HCT116 (cell line): ENCODE results near the gene PRRG1. TPM values are rescaled to one million over a fixed set of nuclear protein-coding genes. Genes with fewer than 3 reads are reported as not detected.

Source experiments
- ATAC-seq: fragments of 200-7000 bp; cut with Tn5 transposase; 2 replicates; pipeline ENCODE4 v1.9.1; 2020; ENCODE audit warnings: mild to moderate bottlenecking, moderate library complexity
- BruUV-seq: library from RNA; stranded (reverse); fragments of 400-500 nt; replicated peaks from 2 replicates; lab custom pipeline; 2021; lab: Mats Ljungman, UMichigan
- CTCF ChIA-PET: fragments of 300-600 bp; sonication (Branson Sonifier 250); formaldehyde crosslinking; loops from one replicate; lab custom pipeline; 2021; ENCODE audit warnings: antibody characterized with exemption; lab: Charles Lee
- POLR2A ChIA-PET: fragments of 300-600, 350-600 bp; sonication (Branson Sonifier 250); formaldehyde crosslinking; loops from one replicate; lab custom pipeline; 2021; ENCODE audit warnings: antibody characterized with exemption; lab: Charles Lee
- RAD21 ChIA-PET, 2 experiments: fragments of 300-600 bp; sonication (Branson Sonifier 250); formaldehyde crosslinking; loops; one replicate each; lab custom pipeline; 2023; ENCODE audit warnings: low total read pairs in 2 of 2; ENCODE audit not compliant: uncharacterized antibody in 2 of 2, unreplicated experiment in 2 of 2, low non-redundant PET in 1 of 2; lab: Charles Lee
- DNase-seq: peaks from one replicate; pipeline ENCODE4 v3.0.0-alpha.2; 2010; ENCODE audit warnings: low read depth, low spot score
- H2AFZ ChIP-seq: fragments of 200-600 bp; shearing (Covaris generic), sonication (generic); 2 replicates; pipeline ENCODE4 v1.6.1; 2017; ENCODE audit warnings: low read depth, mixed run types, mixed read lengths, antibody characterized with exemption, low read length; ENCODE audit not compliant: poor library complexity, severe bottlenecking
- H3K27ac ChIP-seq: 2 replicates; pipeline ENCODE4 v1.5.1; 2012; ENCODE audit warnings: low read depth, low read length
- H3K27me3 ChIP-seq: fragments of 200-600 bp; sonication (generic); 2 replicates; pipeline ENCODE4 v1.6.1; 2016; ENCODE audit warnings: mixed run types, low read length, mixed read lengths; ENCODE audit not compliant: insufficient read depth
- H3K36me3 ChIP-seq, 2 experiments: fragments of 200-500 bp in 1 of 2; fragments of 200-600 bp in 1 of 2; sonication (Bioruptor generic) in 1 of 2; sonication (generic) in 1 of 2; 2 replicates each; pipeline versions ENCODE4 v1.5.1 to v1.6.1; 2014 to 2016; ENCODE audit warnings: low read length in 2 of 2, inconsistent platforms in 1 of 2, mixed read lengths in 1 of 2, mixed run types in 1 of 2; ENCODE audit not compliant: insufficient read depth in 2 of 2, control insufficient read depth in 1 of 2
- H3K4me1 ChIP-seq, 2 experiments: fragments of 200-600 bp in 1 of 2; sonication (generic) in 1 of 2; 2 replicates each; pipeline versions ENCODE4 v1.5.1 to v1.6.1; 2012 to 2017; ENCODE audit warnings: low read length in 2 of 2, inconsistent platforms in 1 of 2, mild to moderate bottlenecking in 1 of 2, mixed read lengths in 1 of 2, mixed run types in 1 of 2, moderate library complexity in 1 of 2; ENCODE audit not compliant: insufficient read depth in 2 of 2, control insufficient read depth in 1 of 2
- H3K4me2 ChIP-seq: fragments of 200-600 bp; sonication (generic); 2 replicates; pipeline ENCODE4 v1.6.1; 2017; ENCODE audit warnings: mixed run types, low read length, mixed read lengths
- H3K4me3 ChIP-seq, 2 experiments: fragments of 200-600 bp in 1 of 2; sonication (generic) in 1 of 2; replicated peaks in 1 of 2; 2 replicates each; pipeline ENCODE4 v1.5.1; 2011 to 2016; ENCODE audit warnings: low read length in 2 of 2, control low read depth in 1 of 2, low read depth in 1 of 2, mild to moderate bottlenecking in 1 of 2, mixed read lengths in 1 of 2, mixed run types in 1 of 2
- H3K79me2 ChIP-seq: fragments of 200-600 bp; sonication (generic); 2 replicates; pipeline ENCODE4 v1.6.1; 2017; ENCODE audit warnings: mild to moderate bottlenecking, mixed run types, low read length, moderate library complexity, mixed read lengths; ENCODE audit not compliant: insufficient read depth
- H3K9ac ChIP-seq: fragments of 200-600 bp; sonication (generic); 2 replicates; pipeline ENCODE4 v1.6.1; 2016; ENCODE audit warnings: low read length, mixed read lengths
- H3K9me2 ChIP-seq: fragments of 200-600 bp; sonication (generic), shearing (Covaris generic); 2 replicates; pipeline ENCODE4 v1.6.1; 2017; ENCODE audit warnings: mixed run types, mild to moderate bottlenecking, moderate library complexity; ENCODE audit not compliant: insufficient read depth
- H3K9me3 ChIP-seq, 2 experiments: fragments of 200-500 bp in 1 of 2; fragments of 200-600 bp in 1 of 2; sonication (Bioruptor generic) in 1 of 2; sonication (generic) in 1 of 2; 2 replicates each; pipeline ENCODE4 v1.6.1; 2014 to 2017; ENCODE audit warnings: low read length in 2 of 2, mixed read lengths in 2 of 2, inconsistent platforms in 1 of 2, low read depth in 1 of 2, mild to moderate bottlenecking in 1 of 2, mixed run types in 1 of 2, moderate library complexity in 1 of 2; ENCODE audit not compliant: control insufficient read depth in 1 of 2, insufficient read depth in 1 of 2
- H4K20me1 ChIP-seq: fragments of 200-600 bp; sonication (generic), shearing (Covaris generic); 2 replicates; pipeline ENCODE4 v1.6.1; 2017; ENCODE audit warnings: mixed run types, mild to moderate bottlenecking, moderate library complexity; ENCODE audit not compliant: insufficient read depth
- CEBPB ChIP-seq: IDR thresholded peaks from 2 replicates; pipeline ENCODE4 v1.6.1; 2012; ENCODE audit warnings: low read depth
- EGR1 ChIP-seq: IDR thresholded peaks from 2 replicates; pipeline ENCODE4 v1.6.1; 2012; ENCODE audit warnings: low read depth
- ELF1 ChIP-seq: IDR thresholded peaks from 2 replicates; pipeline ENCODE4 v1.6.1; 2012; ENCODE audit warnings: low read depth, borderline replicate concordance
- EZH2 ChIP-seq: fragments of 200-600 bp; sonication (generic); IDR thresholded peaks from 2 replicates; pipeline ENCODE4 v1.6.1; 2017; ENCODE audit warnings: antibody characterized with exemption, mixed run types
- FOSL1 ChIP-seq: IDR thresholded peaks from 2 replicates; pipeline ENCODE4 v1.6.1; 2012; ENCODE audit warnings: low read depth
- JUND ChIP-seq: IDR thresholded peaks from 2 replicates; pipeline ENCODE4 v1.6.1; 2012
- POLR2A ChIP-seq: IDR thresholded peaks from 2 replicates; pipeline ENCODE4 v1.7.0; 2011; ENCODE audit warnings: borderline replicate concordance; ENCODE audit not compliant: insufficient read depth, insufficient read length; ENCODE audit errors: extremely low read depth
- SIN3A ChIP-seq: IDR thresholded peaks from 2 replicates; pipeline ENCODE4 v1.6.1; 2012; ENCODE audit warnings: low read depth
- SP1 ChIP-seq: IDR thresholded peaks from 2 replicates; pipeline ENCODE4 v1.6.1; 2012; ENCODE audit warnings: low read depth
- SRF ChIP-seq: IDR thresholded peaks from 2 replicates; pipeline ENCODE4 v1.6.1; 2012; ENCODE audit warnings: low read depth
- ZFX ChIP-seq: fragments of 450-650 bp; IDR thresholded peaks from 2 replicates; pipeline ENCODE4 v1.6.1; 2017
- ZNF274 ChIP-seq: fragments of 200-500 bp; sonication (Bioruptor generic); IDR thresholded peaks from 2 replicates; pipeline ENCODE4 v1.6.1; 2014; ENCODE audit warnings: mild to moderate bottlenecking, low read depth, low read length, inconsistent platforms
- intact Hi-C: fragments of 100-400 bp; cut with micrococcal nuclease; formaldehyde crosslinking; loops from 2 replicates; pipeline ENCODE4 v1.10.0; 2022
- total RNA-seq: library from RNA; stranded (reverse); gene quantifications from one replicate; pipeline ENCODE4 v1.2.1, GENCODE V29; 2021; ENCODE audit not compliant: unreplicated experiment
- TF ChIP-seq, protein P1 (sequence below), 3 experiments: fragments of 200-600 bp in 1 of 3; sonication (generic) in 1 of 3; IDR thresholded peaks in 2 of 3; conservative IDR thresholded peaks in 1 of 3; 2 replicates each; pipeline ENCODE4 v1.5.1; 2012 to 2017; ENCODE audit warnings: low read depth in 2 of 3, low read length in 2 of 3, antibody characterized with exemption in 1 of 3, borderline replicate concordance in 1 of 3, control low read depth in 1 of 3, mild to moderate bottlenecking in 1 of 3, mixed read lengths in 1 of 3, mixed run types in 1 of 3, moderate library complexity in 1 of 3; ENCODE audit not compliant: insufficient read depth in 1 of 3
- TF ChIP-seq, protein P2 (sequence below): IDR thresholded peaks from 2 replicates; pipeline ENCODE4 v1.6.1; 2012; ENCODE audit warnings: low read depth
- TF ChIP-seq, protein P3 (sequence below): IDR thresholded peaks from 2 replicates; pipeline ENCODE4 v1.6.1; 2012

The PRRG1 gene
- total RNA-seq, 1 experiment from 2014 or later, result 16.0 TPM

DNA sequence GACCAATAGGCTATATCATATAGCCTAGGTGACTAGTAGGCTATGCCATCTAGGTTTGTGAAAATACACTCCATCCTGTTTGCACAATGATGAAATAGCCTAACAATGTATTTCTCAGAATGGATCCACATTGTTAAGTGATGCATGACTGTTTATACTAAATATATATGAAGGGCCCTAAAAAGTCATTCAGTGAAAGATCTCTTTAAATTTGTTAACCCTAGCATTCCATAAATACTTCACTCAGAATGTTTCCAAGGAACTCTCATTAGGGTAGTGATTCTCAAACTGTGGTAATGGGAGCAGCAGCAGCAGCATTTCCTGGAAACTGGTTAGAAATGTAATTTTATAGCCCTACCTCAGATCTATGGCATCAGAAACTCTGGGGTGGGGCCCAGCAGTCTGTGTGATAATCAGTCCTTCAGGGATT, 74.9 kb downstream of the PRRG1 start:
- no peak for ATAC-seq
- no peak overlapping the region for H3K27ac ChIP-seq

More for the DNA sequence above, 74.9 kb downstream of the PRRG1 start:
- CTCF ChIA-PET, result no interaction called here
- H3K36me3 ChIP-seq, result no peaks in the 10 kb centered on the region
- H3K79me2 ChIP-seq, result no peaks in the 10 kb centered on the region
- POLR2A ChIA-PET, result no interaction called here
- H3K4me1 ChIP-seq, result no peaks in the 10 kb centered on the region; a peak in 1 of 4 replicates
- no peaks in the 10 kb centered on the region for H4K20me1 ChIP-seq
- no peak overlapping the region for H3K9ac ChIP-seq
- intact Hi-C loops, result no loop called here
- H3K9me3 ChIP-seq, result no peaks in the 10 kb centered on the region
- TF ChIP-seq JUND (no peak), ELF1 (no peak), EZH2 (no peak), FOSL1 (no peak), CEBPB (no peak), ZFX (no peak), POLR2A (no peak), ZNF274 (no peak), SIN3A (no peak), SRF (no peak), SP1 (no peak), EGR1 (no peak)
- TF ChIP-seq, protein P1, sequence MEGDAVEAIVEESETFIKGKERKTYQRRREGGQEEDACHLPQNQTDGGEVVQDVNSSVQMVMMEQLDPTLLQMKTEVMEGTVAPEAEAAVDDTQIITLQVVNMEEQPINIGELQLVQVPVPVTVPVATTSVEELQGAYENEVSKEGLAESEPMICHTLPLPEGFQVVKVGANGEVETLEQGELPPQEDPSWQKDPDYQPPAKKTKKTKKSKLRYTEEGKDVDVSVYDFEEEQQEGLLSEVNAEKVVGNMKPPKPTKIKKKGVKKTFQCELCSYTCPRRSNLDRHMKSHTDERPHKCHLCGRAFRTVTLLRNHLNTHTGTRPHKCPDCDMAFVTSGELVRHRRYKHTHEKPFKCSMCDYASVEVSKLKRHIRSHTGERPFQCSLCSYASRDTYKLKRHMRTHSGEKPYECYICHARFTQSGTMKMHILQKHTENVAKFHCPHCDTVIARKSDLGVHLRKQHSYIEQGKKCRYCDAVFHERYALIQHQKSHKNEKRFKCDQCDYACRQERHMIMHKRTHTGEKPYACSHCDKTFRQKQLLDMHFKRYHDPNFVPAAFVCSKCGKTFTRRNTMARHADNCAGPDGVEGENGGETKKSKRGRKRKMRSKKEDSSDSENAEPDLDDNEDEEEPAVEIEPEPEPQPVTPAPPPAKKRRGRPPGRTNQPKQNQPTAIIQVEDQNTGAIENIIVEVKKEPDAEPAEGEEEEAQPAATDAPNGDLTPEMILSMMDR (IDR thresholded peaks at IDR 0.05 in 2 of 3, conservative IDR thresholded peaks at IDR 0.05 in 1 of 3; ENCODE audit: borderline replicate concordance in 1 of 3, insufficient read depth in 1 of 3, low read depth in 2 of 3, low read length in 2 of 3), result no peak
- TF ChIP-seq, protein P2, sequence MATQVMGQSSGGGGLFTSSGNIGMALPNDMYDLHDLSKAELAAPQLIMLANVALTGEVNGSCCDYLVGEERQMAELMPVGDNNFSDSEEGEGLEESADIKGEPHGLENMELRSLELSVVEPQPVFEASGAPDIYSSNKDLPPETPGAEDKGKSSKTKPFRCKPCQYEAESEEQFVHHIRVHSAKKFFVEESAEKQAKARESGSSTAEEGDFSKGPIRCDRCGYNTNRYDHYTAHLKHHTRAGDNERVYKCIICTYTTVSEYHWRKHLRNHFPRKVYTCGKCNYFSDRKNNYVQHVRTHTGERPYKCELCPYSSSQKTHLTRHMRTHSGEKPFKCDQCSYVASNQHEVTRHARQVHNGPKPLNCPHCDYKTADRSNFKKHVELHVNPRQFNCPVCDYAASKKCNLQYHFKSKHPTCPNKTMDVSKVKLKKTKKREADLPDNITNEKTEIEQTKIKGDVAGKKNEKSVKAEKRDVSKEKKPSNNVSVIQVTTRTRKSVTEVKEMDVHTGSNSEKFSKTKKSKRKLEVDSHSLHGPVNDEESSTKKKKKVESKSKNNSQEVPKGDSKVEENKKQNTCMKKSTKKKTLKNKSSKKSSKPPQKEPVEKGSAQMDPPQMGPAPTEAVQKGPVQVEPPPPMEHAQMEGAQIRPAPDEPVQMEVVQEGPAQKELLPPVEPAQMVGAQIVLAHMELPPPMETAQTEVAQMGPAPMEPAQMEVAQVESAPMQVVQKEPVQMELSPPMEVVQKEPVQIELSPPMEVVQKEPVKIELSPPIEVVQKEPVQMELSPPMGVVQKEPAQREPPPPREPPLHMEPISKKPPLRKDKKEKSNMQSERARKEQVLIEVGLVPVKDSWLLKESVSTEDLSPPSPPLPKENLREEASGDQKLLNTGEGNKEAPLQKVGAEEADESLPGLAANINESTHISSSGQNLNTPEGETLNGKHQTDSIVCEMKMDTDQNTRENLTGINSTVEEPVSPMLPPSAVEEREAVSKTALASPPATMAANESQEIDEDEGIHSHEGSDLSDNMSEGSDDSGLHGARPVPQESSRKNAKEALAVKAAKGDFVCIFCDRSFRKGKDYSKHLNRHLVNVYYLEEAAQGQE, result no peak
- TF ChIP-seq, protein P3, sequence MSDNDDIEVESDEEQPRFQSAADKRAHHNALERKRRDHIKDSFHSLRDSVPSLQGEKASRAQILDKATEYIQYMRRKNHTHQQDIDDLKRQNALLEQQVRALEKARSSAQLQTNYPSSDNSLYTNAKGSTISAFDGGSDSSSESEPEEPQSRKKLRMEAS, result no peak
- TF ChIP-seq, all 23 proteins: peak for 0
- no peak for DNase-seq
- Histone ChIP-seq H3K9me2 (no peaks in the 10 kb centered on the region), H3K4me3 (no peak overlapping the region), H3K27me3 (no peaks in the 10 kb centered on the region), H3K4me2 (no peak overlapping the region), H2AFZ (no peak overlapping the region)
- no TSS peak for BruUV-seq
- RAD21 ChIA-PET, result no interaction called here
